Progenitor cell of endocrine pancreas (in vitro differentiated cells): Measurements from ENCODE around the gene POLR2E. TPM values are rescaled to one million over a fixed set of nuclear protein-coding genes. Genes with fewer than 3 reads are reported as not detected.

ENCODE experiments used
- DNase-seq: peaks from one replicate; pipeline ENCODE4 v3.0.0; 2021; ENCODE audit warnings: low spot score; ENCODE audit not compliant: unreplicated experiment
- H3K27ac Mint-ChIP-seq: 2 replicates; pipeline ENCODE4 v1.8.0; 2021; ENCODE audit warnings: mild to moderate bottlenecking, moderate library complexity, mixed read lengths
- H3K27me3 Mint-ChIP-seq: 2 replicates; pipeline ENCODE4 v1.8.0; 2021; ENCODE audit warnings: mixed read lengths
- H3K36me3 Mint-ChIP-seq: 2 replicates; pipeline ENCODE4 v1.8.0; 2022; ENCODE audit warnings: mixed read lengths; ENCODE audit not compliant: insufficient read depth
- H3K4me1 Mint-ChIP-seq: 2 replicates; pipeline ENCODE4 v1.8.0; 2021; ENCODE audit warnings: low read depth, mixed read lengths
- H3K4me3 Mint-ChIP-seq: 2 replicates; pipeline ENCODE4 v1.8.0; 2021; ENCODE audit warnings: low read depth, mild to moderate bottlenecking, moderate library complexity, mixed read lengths
- H3K9me3 Mint-ChIP-seq: 2 replicates; pipeline ENCODE4 v1.8.0; 2021; ENCODE audit warnings: low read depth, mixed read lengths
- CTCF ChIP-seq: fragments of 200-600 bp; sonication (generic); IDR thresholded peaks from one replicate; pipeline ENCODE4 v1.5.0; 2021; ENCODE audit warnings: antibody characterized with exemption, mild to moderate bottlenecking; ENCODE audit not compliant: unreplicated experiment
- total RNA-seq: library from RNA; stranded (reverse); gene quantifications from 2 replicates; pipeline ENCODE4 v1.2.1, GENCODE V29; 2021

Gene POLR2E
- total RNA-seq, 1 donor from 2014 or later = 161 TPM

DNA sequence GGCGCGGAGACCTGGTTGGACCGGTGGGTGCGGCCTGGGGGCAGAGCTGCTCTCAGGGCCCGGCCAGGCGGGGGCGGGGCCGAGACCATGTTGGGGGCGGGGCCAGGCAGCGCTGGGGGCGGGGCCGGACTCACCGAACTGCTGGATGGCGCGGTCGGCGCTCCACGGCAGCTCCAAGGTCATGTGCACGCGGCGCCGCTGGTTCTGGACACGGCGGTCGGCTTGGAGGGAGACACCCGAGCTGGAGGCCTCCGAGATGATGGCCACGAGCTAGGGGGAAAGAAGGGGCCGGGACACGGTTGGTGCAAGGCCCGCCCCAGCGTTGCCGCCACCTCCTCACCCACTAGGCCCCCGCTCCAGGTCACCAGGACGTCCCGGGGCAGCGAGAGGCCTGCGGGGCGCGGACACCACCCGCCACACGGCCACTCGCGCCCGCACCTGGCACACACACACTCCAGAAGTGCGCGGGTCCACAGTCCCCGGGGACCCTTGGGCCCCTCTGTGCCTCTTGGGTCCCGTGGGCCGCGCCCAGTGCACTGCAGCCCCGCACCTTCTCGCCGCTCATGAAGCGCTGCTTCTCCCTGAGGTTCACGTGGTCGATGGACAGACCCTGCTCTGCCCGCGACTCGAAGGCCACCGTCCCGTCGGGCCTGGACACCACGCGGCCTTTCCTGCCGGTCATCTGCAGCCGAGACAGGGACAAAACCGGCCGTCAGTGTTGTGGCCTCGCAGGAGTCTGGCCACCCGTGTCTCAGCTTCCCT is 17.3 kb upstream of the POLR2E start:
- Mint-ChIP-seq H3K4me1 (no peaks in the 10 kb centered on the region), H3K4me3 (no peak overlapping the region), H3K36me3 (no peaks in the 10 kb centered on the region), H3K9me3 (no peaks in the 10 kb centered on the region), H3K27ac (no peak overlapping the region), H3K27me3 (no peaks in the 10 kb centered on the region)
- no peak for DNase-seq
- TF ChIP-seq CTCF = no peak

GRCh38 chr19:1111641-1112267 is 16.6 kb upstream of the POLR2E start:
- Mint-ChIP-seq H3K4me1 (peaks cover 1% of the 10 kb centered on the region), H3K4me3 (no peak overlapping the region), H3K9me3 (no peaks in the 10 kb centered on the region), H3K27me3 (no peaks in the 10 kb centered on the region), H3K36me3 (no peaks in the 10 kb centered on the region), H3K27ac (no peak overlapping the region)
- no peak for DNase-seq
- TF ChIP-seq CTCF = no peak

DNA sequence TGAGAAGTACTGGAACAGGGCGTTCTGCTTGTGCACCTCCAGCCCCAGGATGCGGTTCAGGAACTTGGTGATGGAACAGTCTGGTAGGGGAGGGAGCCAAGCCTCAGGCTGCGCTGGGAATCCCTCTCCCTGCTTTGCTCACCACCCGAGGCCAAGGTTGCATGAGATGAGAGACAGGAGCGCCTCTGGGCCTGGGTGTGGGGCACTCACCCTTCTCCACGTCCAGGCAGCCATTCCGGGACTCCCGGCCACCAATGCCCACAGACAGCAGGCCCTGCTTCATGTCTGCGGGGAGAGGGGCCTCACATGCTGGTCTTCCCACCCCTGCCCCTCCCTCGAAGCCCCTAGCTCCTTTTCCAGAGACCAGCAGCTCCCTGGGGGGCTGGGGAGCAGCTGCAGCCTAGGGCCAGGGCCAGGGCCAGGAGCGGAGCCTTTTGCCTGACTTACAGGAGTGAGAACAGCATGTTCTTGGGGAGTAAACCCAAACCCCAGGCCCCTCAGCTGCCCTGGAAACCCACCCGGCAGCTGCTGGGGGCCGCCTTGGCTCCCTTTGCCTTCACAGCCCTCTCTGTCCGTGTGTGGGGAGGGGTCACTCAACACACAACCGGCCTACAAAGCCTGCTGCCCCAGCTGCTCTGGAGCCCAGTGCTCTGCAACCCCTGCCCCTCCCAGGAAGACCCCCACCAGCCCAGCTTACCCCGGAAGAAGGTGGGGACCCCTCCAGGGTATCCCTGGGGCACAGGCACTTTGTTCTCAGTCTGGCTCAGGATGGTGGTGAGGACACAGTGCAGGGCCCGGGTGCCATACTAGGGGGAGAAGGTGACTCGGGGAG is 15.8 kb upstream of the POLR2E start:
- no peaks in the 10 kb centered on the region for H3K27me3 Mint-ChIP-seq
- H3K27ac Mint-ChIP-seq = no peak overlapping the region
- H3K36me3 Mint-ChIP-seq = no peaks in the 10 kb centered on the region

GRCh38 chr19:1109697-1110671 is 14.8 kb upstream of the POLR2E start:
- Mint-ChIP-seq H3K4me3 (no peak overlapping the region), H3K36me3 (no peaks in the 10 kb centered on the region), H3K9me3 (no peaks in the 10 kb centered on the region), H3K27me3 (no peaks in the 10 kb centered on the region), H3K27ac (no peak overlapping the region), H3K4me1 (peaks cover 4% of the 10 kb centered on the region)
- no peak for DNase-seq
- TF ChIP-seq CTCF = no peak

More for the DNA sequence above, 15.8 kb upstream of the POLR2E start:
- H3K9me3 Mint-ChIP-seq = no peaks in the 10 kb centered on the region
- H3K4me1 Mint-ChIP-seq = peaks cover 1% of the 10 kb centered on the region
- no peak for DNase-seq
- no peak for TF ChIP-seq CTCF
- no peak overlapping the region for H3K4me3 Mint-ChIP-seq
